ENCODE results near the gene EPC1. TPM values are rescaled to one million over a fixed set of nuclear protein-coding genes. Genes with fewer than 3 reads are reported as not detected.

Gene EPC1
- total and polyA plus RNA-seq, 2 of the 8 experiments (the other 6 are each of a cell fraction or from before 2014, with no cell fraction given): 23.7 to 42.3 TPM

DNA sequence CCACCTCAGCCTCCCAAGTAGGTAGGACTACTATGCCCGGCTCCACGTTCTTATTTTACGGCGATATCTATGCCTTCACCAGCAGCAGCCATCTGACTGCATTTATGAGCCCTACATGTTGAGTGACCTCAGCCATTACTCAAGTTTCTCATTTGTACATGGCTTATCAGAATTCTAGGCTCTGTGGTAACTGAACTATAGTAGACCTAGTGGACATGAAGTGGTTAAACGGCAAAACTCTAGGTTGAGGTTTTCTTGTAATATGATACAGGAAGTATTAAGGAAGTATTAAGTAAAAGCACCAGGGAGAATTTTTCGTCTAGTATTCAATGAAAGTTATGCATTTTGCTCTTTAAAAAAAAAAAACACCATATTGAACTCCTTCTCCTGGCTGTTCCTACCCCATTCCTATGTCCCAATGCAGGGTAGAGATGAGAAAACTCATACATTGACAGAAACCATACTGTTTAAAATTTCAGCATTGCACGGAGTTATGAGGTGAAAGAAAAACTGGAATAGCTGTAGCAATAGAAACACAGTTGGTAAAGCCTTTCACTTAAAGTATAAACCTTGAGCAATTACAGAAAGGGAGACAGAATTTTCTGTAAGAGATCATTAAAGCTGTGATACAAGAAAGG is 39.8 kb upstream of the EPC1 start:
- Histone ChIP-seq H3K4me1 (replicated peaks in 1 of 4; ENCODE audit: control insufficient read depth in 3 of 4, insufficient read depth in 4 of 4, low read length in 3 of 4) (no peaks in the 10 kb centered on the region), H3K27ac (ENCODE audit: low read depth, low read length) (no peak overlapping the region), H3K23me2 (ENCODE audit: low read depth, low read length) (no peaks in the 10 kb centered on the region), H3K14ac (ENCODE audit: insufficient read length) (no peak overlapping the region), H3K9me3 (ENCODE audit: insufficient read depth in 2 of 2, low read depth in 1 of 2, low read length in 1 of 2) (no peaks in the 10 kb centered on the region), H2AK5ac (ENCODE audit: low read depth, low read length) (no peak overlapping the region), H3K56ac (replicated peaks; ENCODE audit: insufficient read length, low read depth, low read length) (no peak overlapping the region), H3K27me3 (replicated peaks in 1 of 4; ENCODE audit: control insufficient read depth in 3 of 4, extremely low read depth in 1 of 4, insufficient read depth in 3 of 4, low read length in 3 of 4) (no peaks in the 10 kb centered on the region), H3K23ac (ENCODE audit: insufficient read length) (no peak overlapping the region), H2BK12ac (ENCODE audit: low read depth, low read length) (no peak overlapping the region), H2BK15ac (ENCODE audit: low read length) (no peak overlapping the region), H3K9ac (replicated peaks in 1 of 4; ENCODE audit: extremely low read depth in 1 of 4, low read depth in 3 of 4, low read length in 3 of 4) (no peak overlapping the region), H3K79me2 (ENCODE audit: control insufficient read depth in 1 of 2, insufficient read depth in 2 of 2, low read length in 2 of 2) (no peaks in the 10 kb centered on the region), H3K4me2 (ENCODE audit: insufficient read depth in 1 of 2, low read depth in 2 of 2, low read length in 2 of 2) (no peak overlapping the region), H3K36me3 (ENCODE audit: control insufficient read depth in 2 of 4, insufficient read depth in 4 of 4, low read length in 3 of 4) (no peaks in the 10 kb centered on the region), H3K18ac (ENCODE audit: extremely low read depth, low read length) (no peak overlapping the region), H3K4ac (replicated peaks; ENCODE audit: insufficient read length, low read depth, low read length) (no peak overlapping the region), H2BK20ac (ENCODE audit: low read length) (no peak overlapping the region), H4K20me1 (replicated peaks in 1 of 2; ENCODE audit: control insufficient read depth in 1 of 2, insufficient read depth in 2 of 2, low read length in 2 of 2) (no peaks in the 10 kb centered on the region), H2AFZ (ENCODE audit: low read length) (no peak overlapping the region), H4K5ac (ENCODE audit: insufficient read length, low read depth, low read length) (no peak overlapping the region), H3K79me1 (ENCODE audit: low read depth, low read length) (no peaks in the 10 kb centered on the region), H4K91ac (replicated peaks; ENCODE audit: insufficient read length, low read length) (no peak overlapping the region), H3K4me3 (ENCODE audit: extremely low read depth in 1 of 4, insufficient read depth in 2 of 4, low read depth in 3 of 4, low read length in 4 of 4) (no peak overlapping the region), H2BK5ac (ENCODE audit: low read depth, low read length) (no peak overlapping the region), H2BK120ac (replicated peaks; ENCODE audit: low read depth, low read length) (no peak overlapping the region), H4K8ac (ENCODE audit: extremely low read depth, insufficient read depth, low read length) (no peak overlapping the region)
- WGBS, 2 experiments (ENCODE audit: extremely low coverage in 1 of 2, insufficient coverage in 1 of 2, insufficient read length in 1 of 2, insufficient replicate concordance in 2 of 2, low coverage in 1 of 2, low lambda C conversion rate in 2 of 2, missing lambda C conversion rate in 1 of 2): 93% methylated on average over 7 of the region's 7 CpGs; no CpG with 5 or more reads in 1 of the 2 experiments
- FAIRE-seq (no peak), DNase-seq (ENCODE audit: low read depth in 1 of 2, low spot score in 2 of 2) (no peak)
- ChIA-PET POLR2A (ENCODE audit: partially characterized antibody) (no interaction called here), CTCF (ENCODE audit: partially characterized antibody) (interaction anchor here (1.0 kb wide), 1 partner anchor 134 kb away, joined by 3 read pairs; no protein-coding TSS in a partner anchor)
- TF ChIP-seq NRF1 (IDR thresholded peaks at IDR 0.05; ENCODE audit: low read depth, low read length) (no peak), JUN (IDR thresholded peaks at IDR 0.05; ENCODE audit: low read depth, low read length) (no peak), SIN3A (conservative IDR thresholded peaks at IDR 0.05 in 1 of 2, IDR thresholded peaks at IDR 0.05 in 1 of 2; ENCODE audit: low read depth in 1 of 2, low read length in 2 of 2) (no peak), SUZ12 (IDR thresholded peaks at IDR 0.05; ENCODE audit: low read length) (no peak), NANOG (IDR thresholded peaks at IDR 0.05; ENCODE audit: insufficient read depth, low read depth, low read length, poor library complexity, severe bottlenecking) (no peak), HDAC2 (IDR thresholded peaks at IDR 0.05; ENCODE audit: borderline replicate concordance in 1 of 2, low read depth in 2 of 2, low read length in 2 of 2) (no peak), POLR2A (IDR thresholded peaks at IDR 0.05; ENCODE audit: control extremely low read depth in 1 of 2, low read depth in 2 of 2, low read length in 2 of 2) (no peak), CBX5 (IDR thresholded peaks at IDR 0.05; ENCODE audit: low read depth, low read length) (no peak), SIX5 (IDR thresholded peaks at IDR 0.05; ENCODE audit: low read depth, low read length) (no peak), YY1 (IDR thresholded peaks at IDR 0.05; ENCODE audit: low read depth, low read length) (no peak)

All from H1 (cell line).